GM19395 (cell line): ENCODE data around the gene ZDHHC6.
A peak's percentile ranks its signal among the peaks of the same experiment; 100 is the strongest.
"Not testable (repeated sequence)": the region's sequence is repeated elsewhere in the genome, so short reads cannot be mapped to it uniquely, and the experiment has no call there.

ENCODE experiments used
- ATAC-seq: cut with Tn5 transposase; IDR thresholded peaks from one replicate; pipeline ENCODE4 v1.9.1; 2021; ENCODE audit warnings: mild to moderate bottlenecking, moderate library complexity; ENCODE audit not compliant: unreplicated experiment

The ZDHHC6 gene

GRCh38 chr10:112446055-112446854, 459 bp downstream of the ZDHHC6 start:
- ATAC-seq: peak; percentile 61

GRCh38 chr10:112442063-112442462, 4.7 kb downstream of the ZDHHC6 start:
- ATAC-seq: no peak

- no peak for ATAC-seq
Measured at GRCh38 chr10:112441520-112441919, 5.2 kb downstream of the ZDHHC6 start.

- no peak for ATAC-seq
Measured at GRCh38 chr10:112438356-112438755, 8.4 kb downstream of the ZDHHC6 start.

- ATAC-seq: no peak
Measured at GRCh38 chr10:112434988-112435619, 11.6 kb downstream of the ZDHHC6 start.

GRCh38 chr10:112433136-112433535, 13.6 kb downstream of the ZDHHC6 start:
- no peak for ATAC-seq

GRCh38 chr10:112429654-112430230, 17.0 kb downstream of the ZDHHC6 start:
- no peak for ATAC-seq

- ATAC-seq: no peak
Measured at GRCh38 chr10:112429147-112429546, 17.6 kb downstream of the ZDHHC6 start.

- no peak for ATAC-seq
Measured at GRCh38 chr10:112426111-112426510, 20.6 kb downstream of the ZDHHC6 start.

GRCh38 chr10:112424651-112425050, 22.1 kb downstream of the ZDHHC6 start:
- no peak for ATAC-seq

GRCh38 chr10:112421731-112422130, 25.0 kb downstream of the ZDHHC6 start:
- no peak for ATAC-seq

- ATAC-seq: no peak
Measured at GRCh38 chr10:112412696-112413095, 34.0 kb downstream of the ZDHHC6 start.

- no peak for ATAC-seq
Measured at GRCh38 chr10:112409755-112410154, 37.0 kb downstream of the ZDHHC6 start.

- ATAC-seq: no peak
Measured at GRCh38 chr10:112409299-112409698, 37.4 kb downstream of the ZDHHC6 start.

- ATAC-seq: no peak
Measured at GRCh38 chr10:112407696-112408095, 39.0 kb downstream of the ZDHHC6 start.

- ATAC-seq: not testable (repeated sequence)
Measured at GRCh38 chr10:112406806-112407205, 39.9 kb downstream of the ZDHHC6 start.

- no peak for ATAC-seq
Measured at GRCh38 chr10:112404617-112405016, 42.1 kb downstream of the ZDHHC6 start.

- ATAC-seq: no peak
Measured at GRCh38 chr10:112402917-112403316, 43.8 kb downstream of the ZDHHC6 start.

GRCh38 chr10:112397592-112397991, 49.1 kb downstream of the ZDHHC6 start:
- ATAC-seq: no peak

- ATAC-seq: no peak
Measured at GRCh38 chr10:112395809-112396530, 50.7 kb downstream of the ZDHHC6 start.

GRCh38 chr10:112394475-112394875, 52.2 kb downstream of the ZDHHC6 start:
- peak; percentile 50 for ATAC-seq
